ENCODE results near the gene ZGPAT.

ZGPAT gene

GRCh38 chr20:63781181-63781580 lies 73.3 kb downstream of the ZGPAT start:
- Histone ChIP-seq H3K4me1 (ENCODE audit: insufficient read depth, low read length, severe bottlenecking) (peaks cover 3% of the 10 kb centered on the region), H3K9me3 (ENCODE audit: low read length) (no peaks in the 10 kb centered on the region), H3K36me3 (ENCODE audit: insufficient read depth, low read length) (peaks cover 4% of the 10 kb centered on the region; the same call in 1 of the 2 replicates), H3K4me3 (ENCODE audit: low read depth, low read length, poor library complexity, severe bottlenecking) (no peak overlapping the region), H4K20me1 (ENCODE audit: insufficient read depth, low read length) (no peaks in the 10 kb centered on the region), H3K9ac (ENCODE audit: low read length) (no peak overlapping the region), H3K79me2 (ENCODE audit: insufficient read depth, low read length) (no peaks in the 10 kb centered on the region), H3F3A (ENCODE audit: insufficient read depth, low read length) (no peaks in the 10 kb centered on the region), H3K27ac (ENCODE audit: low read depth, low read length, poor library complexity, severe bottlenecking) (no peak overlapping the region), H3K27me3 (ENCODE audit: insufficient read depth, low read length) (peaks cover 15% of the 10 kb centered on the region; the same call in 1 of the 2 replicates), H3K9me2 (ENCODE audit: low read depth, low read length) (no peaks in the 10 kb centered on the region), H3K4me2 (ENCODE audit: low read length) (no peak overlapping the region), H2AFZ (ENCODE audit: low read length) (no peak overlapping the region)
- no peak for TF ChIP-seq EZH2 (IDR thresholded peaks at IDR 0.05; ENCODE audit: borderline replicate concordance, low read length)
- no peak for TF ChIP-seq CTCF (IDR thresholded peaks at IDR 0.05; ENCODE audit: low read length)

GRCh38 chr20:63782051-63782471 lies 74.2 kb downstream of the ZGPAT start:
- Histone ChIP-seq H3K4me3 (ENCODE audit: low read depth, low read length, poor library complexity, severe bottlenecking) (no peak overlapping the region), H3K9me2 (ENCODE audit: low read depth, low read length) (no peaks in the 10 kb centered on the region), H2AFZ (ENCODE audit: low read length) (no peak overlapping the region), H3K9me3 (ENCODE audit: low read length) (no peaks in the 10 kb centered on the region), H3K27me3 (ENCODE audit: insufficient read depth, low read length) (peaks cover 15% of the 10 kb centered on the region; the same call in 1 of the 2 replicates), H3K9ac (ENCODE audit: low read length) (no peak overlapping the region), H4K20me1 (ENCODE audit: insufficient read depth, low read length) (no peaks in the 10 kb centered on the region), H3K79me2 (ENCODE audit: insufficient read depth, low read length) (no peaks in the 10 kb centered on the region), H3K4me2 (ENCODE audit: low read length) (no peak overlapping the region), H3K36me3 (ENCODE audit: insufficient read depth, low read length) (peaks cover 4% of the 10 kb centered on the region; the same call in 1 of the 2 replicates), H3F3A (ENCODE audit: insufficient read depth, low read length) (no peaks in the 10 kb centered on the region), H3K4me1 (ENCODE audit: insufficient read depth, low read length, severe bottlenecking) (peaks cover 3% of the 10 kb centered on the region), H3K27ac (ENCODE audit: low read depth, low read length, poor library complexity, severe bottlenecking) (no peak overlapping the region)
- TF ChIP-seq EZH2 (IDR thresholded peaks at IDR 0.05; ENCODE audit: borderline replicate concordance, low read length) = no peak
- TF ChIP-seq CTCF (IDR thresholded peaks at IDR 0.05; ENCODE audit: low read length) = peak; percentile 41

- Histone ChIP-seq H3K36me3 (ENCODE audit: insufficient read depth, low read length) (peaks cover 3% of the 10 kb centered on the region; the same call in 1 of the 2 replicates), H3K79me2 (ENCODE audit: insufficient read depth, low read length) (no peaks in the 10 kb centered on the region), H3K9ac (ENCODE audit: low read length) (no peak overlapping the region), H2AFZ (ENCODE audit: low read length) (no peak overlapping the region), H3K9me2 (ENCODE audit: low read depth, low read length) (no peaks in the 10 kb centered on the region), H3F3A (ENCODE audit: insufficient read depth, low read length) (no peaks in the 10 kb centered on the region), H3K4me1 (ENCODE audit: insufficient read depth, low read length, severe bottlenecking) (peaks cover 3% of the 10 kb centered on the region), H3K9me3 (ENCODE audit: low read length) (no peaks in the 10 kb centered on the region), H4K20me1 (ENCODE audit: insufficient read depth, low read length) (no peaks in the 10 kb centered on the region), H3K27me3 (ENCODE audit: insufficient read depth, low read length) (peaks cover 11% of the 10 kb centered on the region; the same call in 1 of the 2 replicates), H3K4me3 (ENCODE audit: low read depth, low read length, poor library complexity, severe bottlenecking) (no peak overlapping the region), H3K4me2 (ENCODE audit: low read length) (no peak overlapping the region), H3K27ac (ENCODE audit: low read depth, low read length, poor library complexity, severe bottlenecking) (no peak overlapping the region)
- no peak for TF ChIP-seq CTCF (IDR thresholded peaks at IDR 0.05; ENCODE audit: low read length)
- TF ChIP-seq EZH2 (IDR thresholded peaks at IDR 0.05; ENCODE audit: borderline replicate concordance, low read length) = no peak
Observed at GRCh38 chr20:63782521-63782971, 74.7 kb downstream of the ZGPAT start.
